HCT116 (cell line): Measurements from ENCODE around the gene HIF1A. TPM values are rescaled to one million over a fixed set of nuclear protein-coding genes. Genes with fewer than 3 reads are reported as not detected.

Experiments used
- ATAC-seq: fragments of 200-7000 bp; cut with Tn5 transposase; 2 replicates; pipeline ENCODE4 v1.9.1; 2020; ENCODE audit warnings: mild to moderate bottlenecking, moderate library complexity
- BruUV-seq: library from RNA; stranded (reverse); fragments of 400-500 nt; replicated peaks from 2 replicates; lab custom pipeline; 2021; lab: Mats Ljungman, UMichigan
- CTCF ChIA-PET: fragments of 300-600 bp; sonication (Branson Sonifier 250); formaldehyde crosslinking; loops from one replicate; lab custom pipeline; 2021; ENCODE audit warnings: antibody characterized with exemption; lab: Charles Lee
- POLR2A ChIA-PET: fragments of 300-600, 350-600 bp; sonication (Branson Sonifier 250); formaldehyde crosslinking; loops from one replicate; lab custom pipeline; 2021; ENCODE audit warnings: antibody characterized with exemption; lab: Charles Lee
- RAD21 ChIA-PET, 2 experiments: fragments of 300-600 bp; sonication (Branson Sonifier 250); formaldehyde crosslinking; loops; one replicate each; lab custom pipeline; 2023; ENCODE audit warnings: low total read pairs in 2 of 2; ENCODE audit not compliant: uncharacterized antibody in 2 of 2, unreplicated experiment in 2 of 2, low non-redundant PET in 1 of 2; lab: Charles Lee
- DNase-seq: peaks from one replicate; pipeline ENCODE4 v3.0.0-alpha.2; 2010; ENCODE audit warnings: low read depth, low spot score
- H2AFZ ChIP-seq: fragments of 200-600 bp; shearing (Covaris generic), sonication (generic); 2 replicates; pipeline ENCODE4 v1.6.1; 2017; ENCODE audit warnings: low read depth, mixed run types, mixed read lengths, antibody characterized with exemption, low read length; ENCODE audit not compliant: poor library complexity, severe bottlenecking
- H3K27ac ChIP-seq: 2 replicates; pipeline ENCODE4 v1.5.1; 2012; ENCODE audit warnings: low read depth, low read length
- H3K27me3 ChIP-seq: fragments of 200-600 bp; sonication (generic); 2 replicates; pipeline ENCODE4 v1.6.1; 2016; ENCODE audit warnings: mixed run types, low read length, mixed read lengths; ENCODE audit not compliant: insufficient read depth
- H3K36me3 ChIP-seq, 2 experiments: fragments of 200-500 bp in 1 of 2; fragments of 200-600 bp in 1 of 2; sonication (Bioruptor generic) in 1 of 2; sonication (generic) in 1 of 2; 2 replicates each; pipeline versions ENCODE4 v1.5.1 to v1.6.1; 2014 to 2016; ENCODE audit warnings: low read length in 2 of 2, inconsistent platforms in 1 of 2, mixed read lengths in 1 of 2, mixed run types in 1 of 2; ENCODE audit not compliant: insufficient read depth in 2 of 2, control insufficient read depth in 1 of 2
- H3K4me1 ChIP-seq, 2 experiments: fragments of 200-600 bp in 1 of 2; sonication (generic) in 1 of 2; 2 replicates each; pipeline versions ENCODE4 v1.5.1 to v1.6.1; 2012 to 2017; ENCODE audit warnings: low read length in 2 of 2, inconsistent platforms in 1 of 2, mild to moderate bottlenecking in 1 of 2, mixed read lengths in 1 of 2, mixed run types in 1 of 2, moderate library complexity in 1 of 2; ENCODE audit not compliant: insufficient read depth in 2 of 2, control insufficient read depth in 1 of 2
- H3K4me2 ChIP-seq: fragments of 200-600 bp; sonication (generic); 2 replicates; pipeline ENCODE4 v1.6.1; 2017; ENCODE audit warnings: mixed run types, low read length, mixed read lengths
- H3K4me3 ChIP-seq, 2 experiments: fragments of 200-600 bp in 1 of 2; sonication (generic) in 1 of 2; replicated peaks in 1 of 2; 2 replicates each; pipeline ENCODE4 v1.5.1; 2011 to 2016; ENCODE audit warnings: low read length in 2 of 2, control low read depth in 1 of 2, low read depth in 1 of 2, mild to moderate bottlenecking in 1 of 2, mixed read lengths in 1 of 2, mixed run types in 1 of 2
- H3K79me2 ChIP-seq: fragments of 200-600 bp; sonication (generic); 2 replicates; pipeline ENCODE4 v1.6.1; 2017; ENCODE audit warnings: mild to moderate bottlenecking, mixed run types, low read length, moderate library complexity, mixed read lengths; ENCODE audit not compliant: insufficient read depth
- H3K9ac ChIP-seq: fragments of 200-600 bp; sonication (generic); 2 replicates; pipeline ENCODE4 v1.6.1; 2016; ENCODE audit warnings: low read length, mixed read lengths
- H3K9me2 ChIP-seq: fragments of 200-600 bp; sonication (generic), shearing (Covaris generic); 2 replicates; pipeline ENCODE4 v1.6.1; 2017; ENCODE audit warnings: mixed run types, mild to moderate bottlenecking, moderate library complexity; ENCODE audit not compliant: insufficient read depth
- H3K9me3 ChIP-seq, 2 experiments: fragments of 200-500 bp in 1 of 2; fragments of 200-600 bp in 1 of 2; sonication (Bioruptor generic) in 1 of 2; sonication (generic) in 1 of 2; 2 replicates each; pipeline ENCODE4 v1.6.1; 2014 to 2017; ENCODE audit warnings: low read length in 2 of 2, mixed read lengths in 2 of 2, inconsistent platforms in 1 of 2, low read depth in 1 of 2, mild to moderate bottlenecking in 1 of 2, mixed run types in 1 of 2, moderate library complexity in 1 of 2; ENCODE audit not compliant: control insufficient read depth in 1 of 2, insufficient read depth in 1 of 2
- H4K20me1 ChIP-seq: fragments of 200-600 bp; sonication (generic), shearing (Covaris generic); 2 replicates; pipeline ENCODE4 v1.6.1; 2017; ENCODE audit warnings: mixed run types, mild to moderate bottlenecking, moderate library complexity; ENCODE audit not compliant: insufficient read depth
- ATF3 ChIP-seq: IDR thresholded peaks from 2 replicates; pipeline ENCODE4 v1.6.1; 2012
- CBX3 ChIP-seq: IDR thresholded peaks from 2 replicates; pipeline ENCODE4 v1.6.1; 2012; ENCODE audit warnings: low read depth
- FOSL1 ChIP-seq: IDR thresholded peaks from 2 replicates; pipeline ENCODE4 v1.6.1; 2012; ENCODE audit warnings: low read depth
- JUND ChIP-seq: IDR thresholded peaks from 2 replicates; pipeline ENCODE4 v1.6.1; 2012
- SP1 ChIP-seq: IDR thresholded peaks from 2 replicates; pipeline ENCODE4 v1.6.1; 2012; ENCODE audit warnings: low read depth
- YY1 ChIP-seq: IDR thresholded peaks from 2 replicates; pipeline ENCODE4 v1.6.1; 2011; ENCODE audit warnings: low read length, low read depth, moderate library complexity, mild to moderate bottlenecking; ENCODE audit not compliant: insufficient replicate concordance; ENCODE audit errors: extremely low read depth
- intact Hi-C: fragments of 100-400 bp; cut with micrococcal nuclease; formaldehyde crosslinking; loops from 2 replicates; pipeline ENCODE4 v1.10.0; 2022
- total RNA-seq: library from RNA; stranded (reverse); gene quantifications from one replicate; pipeline ENCODE4 v1.2.1, GENCODE V29; 2021; ENCODE audit not compliant: unreplicated experiment
- TF ChIP-seq, protein P1 (sequence below), 3 experiments: fragments of 200-600 bp in 1 of 3; sonication (generic) in 1 of 3; IDR thresholded peaks in 2 of 3; conservative IDR thresholded peaks in 1 of 3; 2 replicates each; pipeline ENCODE4 v1.5.1; 2012 to 2017; ENCODE audit warnings: low read depth in 2 of 3, low read length in 2 of 3, antibody characterized with exemption in 1 of 3, borderline replicate concordance in 1 of 3, control low read depth in 1 of 3, mild to moderate bottlenecking in 1 of 3, mixed read lengths in 1 of 3, mixed run types in 1 of 3, moderate library complexity in 1 of 3; ENCODE audit not compliant: insufficient read depth in 1 of 3
- TF ChIP-seq, protein P2 (sequence below): IDR thresholded peaks from 2 replicates; pipeline ENCODE4 v1.6.1; 2012

Gene HIF1A
- total RNA-seq, 1 experiment from 2014 or later, result 113 TPM

GRCh38 chr14:61662437-61663311 is 32.6 kb upstream of the HIF1A start:
- ATAC-seq, result peak; percentile 40
- no peaks in the 10 kb centered on the region for H4K20me1 ChIP-seq
- no TSS peak for BruUV-seq
- H3K9ac ChIP-seq, result no peak overlapping the region
- POLR2A ChIA-PET, result interaction anchor here (1.0 kb wide), 1 partner anchor 32 kb away, joined by 3 read pairs; the partner anchor contains the start of gene HIF1A
- TF ChIP-seq, protein P1, sequence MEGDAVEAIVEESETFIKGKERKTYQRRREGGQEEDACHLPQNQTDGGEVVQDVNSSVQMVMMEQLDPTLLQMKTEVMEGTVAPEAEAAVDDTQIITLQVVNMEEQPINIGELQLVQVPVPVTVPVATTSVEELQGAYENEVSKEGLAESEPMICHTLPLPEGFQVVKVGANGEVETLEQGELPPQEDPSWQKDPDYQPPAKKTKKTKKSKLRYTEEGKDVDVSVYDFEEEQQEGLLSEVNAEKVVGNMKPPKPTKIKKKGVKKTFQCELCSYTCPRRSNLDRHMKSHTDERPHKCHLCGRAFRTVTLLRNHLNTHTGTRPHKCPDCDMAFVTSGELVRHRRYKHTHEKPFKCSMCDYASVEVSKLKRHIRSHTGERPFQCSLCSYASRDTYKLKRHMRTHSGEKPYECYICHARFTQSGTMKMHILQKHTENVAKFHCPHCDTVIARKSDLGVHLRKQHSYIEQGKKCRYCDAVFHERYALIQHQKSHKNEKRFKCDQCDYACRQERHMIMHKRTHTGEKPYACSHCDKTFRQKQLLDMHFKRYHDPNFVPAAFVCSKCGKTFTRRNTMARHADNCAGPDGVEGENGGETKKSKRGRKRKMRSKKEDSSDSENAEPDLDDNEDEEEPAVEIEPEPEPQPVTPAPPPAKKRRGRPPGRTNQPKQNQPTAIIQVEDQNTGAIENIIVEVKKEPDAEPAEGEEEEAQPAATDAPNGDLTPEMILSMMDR (IDR thresholded peaks at IDR 0.05 in 2 of 3, conservative IDR thresholded peaks at IDR 0.05 in 1 of 3; ENCODE audit: borderline replicate concordance in 1 of 3, insufficient read depth in 1 of 3, low read depth in 2 of 3, low read length in 2 of 3), result no peak
- TF ChIP-seq YY1, result no peak
- peak; percentile 95 for TF ChIP-seq CBX3
- peak; percentile 33; the same call in 1 of the 2 replicates for TF ChIP-seq FOSL1
- TF ChIP-seq ATF3, result no peak
- TF ChIP-seq SP1, result peak; percentile 41; the same call in 1 of the 2 replicates
- TF ChIP-seq JUND, result peak; percentile 38; the same call in 1 of the 2 replicates
- TF ChIP-seq, protein P2, sequence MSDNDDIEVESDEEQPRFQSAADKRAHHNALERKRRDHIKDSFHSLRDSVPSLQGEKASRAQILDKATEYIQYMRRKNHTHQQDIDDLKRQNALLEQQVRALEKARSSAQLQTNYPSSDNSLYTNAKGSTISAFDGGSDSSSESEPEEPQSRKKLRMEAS, result peak; percentile 42; the same call in 1 of the 2 replicates
- intact Hi-C loops, result no loop called here
- H3K4me2 ChIP-seq, result no peak overlapping the region; the same call in 1 of the 2 replicates
- RAD21 ChIA-PET, result no interaction called here
- CTCF ChIA-PET, result no interaction called here
- peak; percentile 34 for DNase-seq
- no peaks in the 10 kb centered on the region for H3K27me3 ChIP-seq
- no peaks in the 10 kb centered on the region for H3K9me2 ChIP-seq
- H3K36me3 ChIP-seq, result no peaks in the 10 kb centered on the region
- no peaks in the 10 kb centered on the region for H3K9me3 ChIP-seq
- peak overlapping the region; percentile 63 for H2AFZ ChIP-seq
- no peaks in the 10 kb centered on the region for H3K79me2 ChIP-seq
- peaks cover 2 to 10% of the 10 kb centered on the region in 2 experiments; a peak in 1 of 4 replicates for H3K4me1 ChIP-seq
- H3K27ac ChIP-seq, result no peak overlapping the region
- H3K4me3 ChIP-seq, result no peak overlapping the region
